Measurements from ENCODE around the gene GADD45B. TPM values are rescaled to one million over a fixed set of nuclear protein-coding genes. Genes with fewer than 3 reads are reported as not detected.

GADD45B gene
- total and polyA plus RNA-seq, 2 of the 4 experiments (the other 2 are of a cell fraction) = 30.1 to 106 TPM

DNA sequence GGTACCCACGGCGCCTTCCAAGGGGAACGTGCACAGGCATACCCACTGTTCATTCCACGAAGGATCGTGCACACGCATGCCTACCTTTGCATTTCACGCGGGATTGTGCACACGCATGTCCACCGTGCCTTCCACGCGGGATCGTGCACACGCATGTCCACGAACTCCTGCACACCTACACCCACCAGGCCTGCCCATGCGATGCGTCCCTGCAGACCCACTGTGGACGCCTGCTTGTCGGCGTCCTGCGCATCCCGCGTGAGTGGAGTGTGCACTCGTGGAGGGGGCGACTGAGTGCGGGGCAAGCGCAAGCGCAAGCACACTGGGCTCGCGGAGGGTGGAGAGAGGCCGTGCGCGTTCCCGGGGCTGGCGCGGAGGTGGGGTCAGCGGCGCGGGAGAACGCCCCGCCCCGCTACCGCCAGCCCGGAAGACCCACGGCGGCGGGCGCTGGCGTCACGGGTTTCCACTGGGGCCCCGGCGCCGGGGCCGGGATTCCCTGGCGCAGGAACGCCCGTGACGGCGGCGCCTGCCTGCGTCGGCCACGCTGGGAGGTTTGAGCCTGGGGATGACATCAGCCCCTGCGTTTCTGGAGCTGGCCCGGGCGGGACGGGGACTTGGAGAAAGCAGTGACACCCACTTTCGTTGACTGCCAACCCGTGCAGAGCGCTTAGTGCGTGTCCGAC lies 18.7 kb downstream of the GADD45B start:
- Histone ChIP-seq H3K79me1 (ENCODE audit: low read depth in 1 of 2, low read length in 2 of 2) (peaks cover 0 to 24% of the 10 kb centered on the region in 2 experiments; a peak in 2 of 4 replicates), H2BK15ac (ENCODE audit: low read depth, low read length) (peak overlapping the region; percentile 65; the same call in 2 of the 3 replicates), H4K5ac (ENCODE audit: low read depth, low read length) (peak overlapping the region; percentile 17), H3K27me3 (ENCODE audit: control insufficient read depth, insufficient read depth, low read length) (no peaks in the 10 kb centered on the region; the same call in 1 of the 2 replicates), H4K20me1 (ENCODE audit: insufficient read depth, low read length) (peaks cover 3% of the 10 kb centered on the region; the same call in 1 of the 2 replicates), H3K23ac (ENCODE audit: low read depth, low read length) (peak overlapping the region; percentile 98), H3K56ac (ENCODE audit: extremely low read depth, insufficient read depth, low read length) (peak overlapping the region; percentile 50; the same call in 1 of the 2 replicates), H3K18ac (ENCODE audit: low read depth, low read length) (peak overlapping the region; percentile 48), H3K9ac (ENCODE audit: low read depth, low read length) (peak overlapping the region; percentile 51), H3K36me3 (ENCODE audit: control insufficient read depth, insufficient read depth, low read length) (no peaks in the 10 kb centered on the region), H3K4ac (ENCODE audit: low read depth, low read length) (peak overlapping the region; percentile 96), H3K4me1 (ENCODE audit: control insufficient read depth, insufficient read depth, low read length) (peaks cover 20% of the 10 kb centered on the region), H3K9me1 (ENCODE audit: insufficient read depth, low read length) (peaks cover 14% of the 10 kb centered on the region), H2BK5ac (ENCODE audit: low read depth, low read length, poor library complexity, severe bottlenecking) (peak overlapping the region; percentile 58), H2BK20ac (ENCODE audit: low read depth, low read length) (peak overlapping the region; percentile 57), H3K4me2 (ENCODE audit: low read depth, low read length) (peak overlapping the region; percentile 91), H3K14ac (replicated peaks; ENCODE audit: low read depth, low read length) (peak overlapping the region; percentile 90), H2AFZ (replicated peaks; ENCODE audit: low read length, poor library complexity) (peak overlapping the region; percentile 94), H2BK120ac (ENCODE audit: low read depth, low read length) (peak overlapping the region; percentile 86), H4K8ac (ENCODE audit: low read depth in 2 of 2, low read length in 2 of 2) (peak overlapping the region; percentile 70 to 84; a peak in 3 of 4 replicates), H3K9me3 (ENCODE audit: control insufficient read depth, insufficient read depth, low read length) (no peaks in the 10 kb centered on the region), H4K91ac (ENCODE audit: insufficient read depth, low read depth, low read length) (peak overlapping the region; percentile 83), H3K27ac (ENCODE audit: insufficient read depth, low read length) (peak overlapping the region; percentile 41), H2AK5ac (ENCODE audit: low read depth, low read length) (peak overlapping the region; percentile 90), H3K4me3 (ENCODE audit: insufficient read depth, low read depth, low read length) (peak overlapping the region; percentile 54), H2AK9ac (replicated peaks; ENCODE audit: low read depth, low read length, poor library complexity) (peak overlapping the region; percentile 91)
- in situ Hi-C loops (cut with MboI; ENCODE audit: low sequenced_read_pairs) = no loop called here
- ATAC-seq (ENCODE audit: low read depth) (peak; percentile 85), DNase-seq (peak; percentile 79)
- 14% methylated on average over 29 of the region's 72 CpGs; no CpG with 5 or more reads in 1 of the 2 experiments for WGBS, 2 experiments (ENCODE audit: extremely low coverage in 2 of 2, insufficient read length in 1 of 2)
- ChIA-PET POLR2A (ENCODE audit: unreplicated experiment) (no interaction called here), CTCF (no interaction called here)
- dilution Hi-C loops (cut with HindIII; ENCODE audit: low sequenced_read_pairs, unreplicated experiment) = no loop called here
- BruUV-seq (replicated peaks) = no TSS peak
- intact Hi-C loops (cut with micrococcal nuclease) = no loop called here
- TF ChIP-seq CEBPB (IDR thresholded peaks at IDR 0.05; ENCODE audit: low read depth, low read length) (no peak), RCOR1 (IDR thresholded peaks at IDR 0.05; ENCODE audit: insufficient replicate concordance, low read length) (no peak), MAFK (IDR thresholded peaks at IDR 0.05; ENCODE audit: low read depth, low read length) (no peak), NFE2L2 (IDR thresholded peaks at IDR 0.05; ENCODE audit: low read depth, low read length) (no peak), RFX5 (IDR thresholded peaks at IDR 0.05; ENCODE audit: low read depth, low read length) (no peak), BHLHE40 (IDR thresholded peaks at IDR 0.05; ENCODE audit: low read depth, low read length) (peak; percentile 76; the same call in 1 of the 2 replicates), MAZ (IDR thresholded peaks at IDR 0.05; ENCODE audit: borderline replicate concordance, low read depth, low read length) (peak; percentile 68; the same call in 1 of the 2 replicates), POLR2A (IDR thresholded peaks at IDR 0.05; ENCODE audit: low read depth, low read length) (peak; percentile 69), FOS (IDR thresholded peaks at IDR 0.05; ENCODE audit: low read depth, low read length) (0 out of 2 replicates have a peak, but pooled peaks have one; percentile 27), SMC3 (IDR thresholded peaks at IDR 0.05; ENCODE audit: low read depth, low read length) (no peak), RAD21 (IDR thresholded peaks at IDR 0.05; ENCODE audit: low read length) (peak; percentile 22), CHD1 (IDR thresholded peaks at IDR 0.05; ENCODE audit: low read depth, low read length) (no peak)
- TF ChIP-seq, protein P1, sequence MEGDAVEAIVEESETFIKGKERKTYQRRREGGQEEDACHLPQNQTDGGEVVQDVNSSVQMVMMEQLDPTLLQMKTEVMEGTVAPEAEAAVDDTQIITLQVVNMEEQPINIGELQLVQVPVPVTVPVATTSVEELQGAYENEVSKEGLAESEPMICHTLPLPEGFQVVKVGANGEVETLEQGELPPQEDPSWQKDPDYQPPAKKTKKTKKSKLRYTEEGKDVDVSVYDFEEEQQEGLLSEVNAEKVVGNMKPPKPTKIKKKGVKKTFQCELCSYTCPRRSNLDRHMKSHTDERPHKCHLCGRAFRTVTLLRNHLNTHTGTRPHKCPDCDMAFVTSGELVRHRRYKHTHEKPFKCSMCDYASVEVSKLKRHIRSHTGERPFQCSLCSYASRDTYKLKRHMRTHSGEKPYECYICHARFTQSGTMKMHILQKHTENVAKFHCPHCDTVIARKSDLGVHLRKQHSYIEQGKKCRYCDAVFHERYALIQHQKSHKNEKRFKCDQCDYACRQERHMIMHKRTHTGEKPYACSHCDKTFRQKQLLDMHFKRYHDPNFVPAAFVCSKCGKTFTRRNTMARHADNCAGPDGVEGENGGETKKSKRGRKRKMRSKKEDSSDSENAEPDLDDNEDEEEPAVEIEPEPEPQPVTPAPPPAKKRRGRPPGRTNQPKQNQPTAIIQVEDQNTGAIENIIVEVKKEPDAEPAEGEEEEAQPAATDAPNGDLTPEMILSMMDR (conservative IDR thresholded peaks at IDR 0.05; ENCODE audit: low read depth, low read length) = no peak
- TF ChIP-seq, protein P2, sequence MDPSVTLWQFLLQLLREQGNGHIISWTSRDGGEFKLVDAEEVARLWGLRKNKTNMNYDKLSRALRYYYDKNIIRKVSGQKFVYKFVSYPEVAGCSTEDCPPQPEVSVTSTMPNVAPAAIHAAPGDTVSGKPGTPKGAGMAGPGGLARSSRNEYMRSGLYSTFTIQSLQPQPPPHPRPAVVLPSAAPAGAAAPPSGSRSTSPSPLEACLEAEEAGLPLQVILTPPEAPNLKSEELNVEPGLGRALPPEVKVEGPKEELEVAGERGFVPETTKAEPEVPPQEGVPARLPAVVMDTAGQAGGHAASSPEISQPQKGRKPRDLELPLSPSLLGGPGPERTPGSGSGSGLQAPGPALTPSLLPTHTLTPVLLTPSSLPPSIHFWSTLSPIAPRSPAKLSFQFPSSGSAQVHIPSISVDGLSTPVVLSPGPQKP (IDR thresholded peaks at IDR 0.05; ENCODE audit: borderline replicate concordance, low read depth, low read length) = no peak
- TF ChIP-seq, protein P3, sequence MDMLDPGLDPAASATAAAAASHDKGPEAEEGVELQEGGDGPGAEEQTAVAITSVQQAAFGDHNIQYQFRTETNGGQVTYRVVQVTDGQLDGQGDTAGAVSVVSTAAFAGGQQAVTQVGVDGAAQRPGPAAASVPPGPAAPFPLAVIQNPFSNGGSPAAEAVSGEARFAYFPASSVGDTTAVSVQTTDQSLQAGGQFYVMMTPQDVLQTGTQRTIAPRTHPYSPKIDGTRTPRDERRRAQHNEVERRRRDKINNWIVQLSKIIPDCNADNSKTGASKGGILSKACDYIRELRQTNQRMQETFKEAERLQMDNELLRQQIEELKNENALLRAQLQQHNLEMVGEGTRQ (IDR thresholded peaks at IDR 0.05; ENCODE audit: low read depth, low read length) = no peak

Measured in IMR-90 (cell line).